OCI-LY7 (cell line): ENCODE results near the gene ZFR. TPM values are rescaled to one million over a fixed set of nuclear protein-coding genes. Genes with fewer than 3 reads are reported as not detected.
"Not testable (repeated sequence)": the region's sequence is repeated elsewhere in the genome, so short reads cannot be mapped to it uniquely, and the experiment has no call there.

Experiments
- BruUV-seq: library from RNA; stranded (reverse); fragments of 400-500 nt; replicated peaks from 2 replicates; lab custom pipeline; 2021; lab: Mats Ljungman, UMichigan
- CTCF ChIA-PET: fragments of 300-600 bp; sonication (Branson Sonifier 250); formaldehyde crosslinking; loops from one replicate; lab custom pipeline; 2022; ENCODE audit warnings: antibody characterized with exemption; ENCODE audit not compliant: unreplicated experiment; lab: Charles Lee
- POLR2A ChIA-PET: fragments of 300-600 bp; sonication (Branson Sonifier 250); formaldehyde crosslinking; loops from one replicate; lab custom pipeline; 2022; ENCODE audit warnings: antibody characterized with exemption; lab: Charles Lee
- DNase-seq: peaks from one replicate; pipeline ENCODE4 v3.0.0-alpha.2; 2015; ENCODE audit warnings: low spot score
- H2AFZ ChIP-seq: fragments of 200-600 bp; sonication (generic), shearing (Covaris generic); 2 replicates; pipeline ENCODE4 v1.6.1; 2014; ENCODE audit warnings: mild to moderate bottlenecking, antibody characterized with exemption, low read length, moderate library complexity
- H3K27ac ChIP-seq: fragments of 200-600 bp; sonication (generic); 2 replicates; pipeline ENCODE4 v1.5.1; 2014; ENCODE audit warnings: mixed run types, low read depth, mild to moderate bottlenecking, moderate library complexity, low read length, inconsistent platforms; ENCODE audit not compliant: poor library complexity, severe bottlenecking
- H3K36me3 ChIP-seq: fragments of 200-600 bp; sonication (generic); 2 replicates; pipeline ENCODE4 v1.6.1; 2014; ENCODE audit warnings: mild to moderate bottlenecking, antibody characterized with exemption, low read length, moderate library complexity, mixed read lengths; ENCODE audit not compliant: insufficient read depth
- H3K4me1 ChIP-seq: fragments of 200-600 bp; sonication (generic); 2 replicates; pipeline ENCODE4 v1.5.1; 2014; ENCODE audit warnings: mild to moderate bottlenecking, low read length; ENCODE audit not compliant: insufficient read depth, poor library complexity, severe bottlenecking
- H3K4me2 ChIP-seq: fragments of 200-600 bp; sonication (generic); 2 replicates; pipeline ENCODE4 v1.6.1; 2014; ENCODE audit warnings: mild to moderate bottlenecking, low read length
- H3K4me3 ChIP-seq: fragments of 200-600 bp; sonication (generic); 2 replicates; pipeline ENCODE4 v1.5.1; 2014; ENCODE audit warnings: mild to moderate bottlenecking, low read depth, low read length; ENCODE audit not compliant: poor library complexity, severe bottlenecking
- H3K79me2 ChIP-seq: fragments of 200-600 bp; sonication (generic); 2 replicates; pipeline ENCODE4 v1.6.1; 2016; ENCODE audit warnings: low read depth, mild to moderate bottlenecking, low read length, moderate library complexity, mixed read lengths; ENCODE audit not compliant: insufficient read depth
- H3K9me2 ChIP-seq: fragments of 200-600 bp; sonication (generic); 2 replicates; pipeline ENCODE4 v1.6.1; 2016; ENCODE audit warnings: mild to moderate bottlenecking, low read length, mixed read lengths; ENCODE audit not compliant: insufficient read depth
- H3K9me3 ChIP-seq: fragments of 200-600 bp; sonication (generic); 2 replicates; pipeline ENCODE4 v1.6.1; 2014; ENCODE audit warnings: mild to moderate bottlenecking, mixed run types, low read length, mixed read lengths
- H4K20me1 ChIP-seq: fragments of 200-600 bp; sonication (generic); 2 replicates; pipeline ENCODE4 v1.6.1; 2014; ENCODE audit warnings: mild to moderate bottlenecking, antibody characterized with exemption, low read length, moderate library complexity, mixed read lengths; ENCODE audit not compliant: insufficient read depth
- EZH2phosphoT487 ChIP-seq: fragments of 200-600 bp; sonication (generic); IDR thresholded peaks from 2 replicates; pipeline ENCODE4 v1.6.1; 2018; ENCODE audit warnings: low read depth, borderline replicate concordance, mild to moderate bottlenecking, mixed run types, antibody characterized with exemption, low read length, moderate library complexity, mixed read lengths
- intact Hi-C: fragments of 100-400 bp; cut with micrococcal nuclease; formaldehyde crosslinking; loops from one replicate; pipeline ENCODE4 v1.10.0; 2022; ENCODE audit not compliant: unreplicated experiment
- total RNA-seq, 2 experiments: library from RNA; depleted of rRNA in 1 of 2; stranded (reverse); fragments of >200 nt in 1 of 2; shearing (Covaris generic) in 1 of 2; gene quantifications; 2 replicates each; pipeline ENCODE4 v1.2.3, GENCODE V29; 2014 to 2022
- TF ChIP-seq, protein P1 (sequence below): fragments of 200-600 bp; sonication (generic); conservative IDR thresholded peaks from 2 replicates; pipeline ENCODE4 v1.5.1; 2014; ENCODE audit warnings: mild to moderate bottlenecking, antibody characterized with exemption, low read length, moderate library complexity, mixed read lengths

ZFR gene
- total RNA-seq, 2 experiments from 2014 or later = 54.8 to 63.4 TPM

DNA sequence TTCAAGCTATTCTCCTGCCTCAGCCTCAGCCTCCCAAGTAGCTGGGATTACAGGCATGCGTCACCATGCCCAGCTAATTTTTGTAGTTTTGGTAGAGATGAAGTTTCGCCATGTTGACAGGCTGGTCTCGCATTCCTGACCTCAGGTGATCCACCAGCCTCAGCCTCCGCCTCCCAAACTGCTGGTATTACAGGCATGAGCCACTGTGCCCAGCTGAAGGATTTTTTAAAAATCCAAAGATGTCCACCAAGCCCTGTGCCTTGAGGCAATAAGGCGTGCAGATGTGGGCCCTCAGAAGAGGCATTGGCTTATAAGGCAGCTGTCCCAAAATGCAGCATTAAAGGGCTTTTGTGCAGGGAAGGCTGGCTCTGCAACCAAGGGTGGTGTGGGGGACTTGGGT, 10.3 kb upstream of the ZFR start:
- Histone ChIP-seq H4K20me1 (no peaks in the 10 kb centered on the region), H3K79me2 (no peaks in the 10 kb centered on the region), H3K9me2 (no peaks in the 10 kb centered on the region), H3K4me2 (no peak overlapping the region), H3K4me1 (no peaks in the 10 kb centered on the region), H3K36me3 (no peaks in the 10 kb centered on the region), H3K4me3 (no peak overlapping the region), H2AFZ (no peak overlapping the region), H3K27ac (no peak overlapping the region), H3K9me3 (no peaks in the 10 kb centered on the region)
- TF ChIP-seq, protein P1, sequence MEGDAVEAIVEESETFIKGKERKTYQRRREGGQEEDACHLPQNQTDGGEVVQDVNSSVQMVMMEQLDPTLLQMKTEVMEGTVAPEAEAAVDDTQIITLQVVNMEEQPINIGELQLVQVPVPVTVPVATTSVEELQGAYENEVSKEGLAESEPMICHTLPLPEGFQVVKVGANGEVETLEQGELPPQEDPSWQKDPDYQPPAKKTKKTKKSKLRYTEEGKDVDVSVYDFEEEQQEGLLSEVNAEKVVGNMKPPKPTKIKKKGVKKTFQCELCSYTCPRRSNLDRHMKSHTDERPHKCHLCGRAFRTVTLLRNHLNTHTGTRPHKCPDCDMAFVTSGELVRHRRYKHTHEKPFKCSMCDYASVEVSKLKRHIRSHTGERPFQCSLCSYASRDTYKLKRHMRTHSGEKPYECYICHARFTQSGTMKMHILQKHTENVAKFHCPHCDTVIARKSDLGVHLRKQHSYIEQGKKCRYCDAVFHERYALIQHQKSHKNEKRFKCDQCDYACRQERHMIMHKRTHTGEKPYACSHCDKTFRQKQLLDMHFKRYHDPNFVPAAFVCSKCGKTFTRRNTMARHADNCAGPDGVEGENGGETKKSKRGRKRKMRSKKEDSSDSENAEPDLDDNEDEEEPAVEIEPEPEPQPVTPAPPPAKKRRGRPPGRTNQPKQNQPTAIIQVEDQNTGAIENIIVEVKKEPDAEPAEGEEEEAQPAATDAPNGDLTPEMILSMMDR = no peak
- TF ChIP-seq EZH2phosphoT487 = no peak
- BruUV-seq = no TSS peak
- DNase-seq = no peak
- ChIA-PET CTCF (no interaction called here), POLR2A (interaction anchor here (0.6 kb wide), 1 partner anchor 14 kb away, joined by 4 read pairs; no protein-coding TSS in a partner anchor)
- intact Hi-C loops = no loop called here

DNA sequence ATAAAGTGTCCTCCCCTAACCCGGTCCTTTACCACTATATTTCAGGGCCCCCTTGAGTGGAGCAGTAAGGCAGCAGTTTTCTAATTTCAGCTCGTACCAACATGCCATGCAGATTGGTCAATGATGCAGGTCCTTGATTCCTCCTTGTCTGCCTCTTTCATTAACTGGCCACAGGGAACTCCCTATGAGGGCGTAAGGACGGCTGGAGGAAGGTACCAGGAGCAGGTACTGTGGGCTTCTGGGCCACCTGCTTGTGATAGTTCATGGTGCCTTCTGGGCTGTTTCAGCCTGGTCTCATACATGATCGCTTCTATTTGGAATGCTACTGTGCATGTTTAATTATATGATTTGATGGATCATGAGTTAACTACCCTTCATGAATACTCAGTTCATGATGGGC, 9.4 kb upstream of the ZFR start:
- intact Hi-C loops = no loop called here

GRCh38 chr5:32452316-32452715, 7.8 kb upstream of the ZFR start:
- H3K9me3 ChIP-seq, POLR2A ChIA-PET, BruUV-seq, H3K27ac ChIP-seq, H3K9me2 ChIP-seq, H3K4me2 ChIP-seq, H4K20me1 ChIP-seq, H3K79me2 ChIP-seq, H2AFZ ChIP-seq, intact Hi-C loops, CTCF ChIA-PET, H3K4me3 ChIP-seq, DNase-seq, H3K36me3 ChIP-seq, H3K4me1 ChIP-seq: not testable (repeated sequence)

More for the DNA sequence above, 9.4 kb upstream of the ZFR start:
- Histone ChIP-seq H3K36me3 (no peaks in the 10 kb centered on the region), H3K4me3 (no peak overlapping the region), H3K27ac (no peak overlapping the region), H3K9me2 (no peaks in the 10 kb centered on the region), H2AFZ (no peak overlapping the region), H3K9me3 (no peaks in the 10 kb centered on the region), H3K4me1 (no peaks in the 10 kb centered on the region), H3K79me2 (no peaks in the 10 kb centered on the region), H4K20me1 (no peaks in the 10 kb centered on the region), H3K4me2 (no peak overlapping the region)
- no TSS peak for BruUV-seq
- ChIA-PET POLR2A (interaction anchor here (0.6 kb wide), 1 partner anchor 92 kb away, joined by 3 read pairs; no protein-coding TSS in a partner anchor), CTCF (no interaction called here)
- TF ChIP-seq EZH2phosphoT487 = no peak
- TF ChIP-seq, protein P1 = no peak
- no peak for DNase-seq
